Measurements from ENCODE around the gene FAM227A. TPM values are rescaled to one million over a fixed set of nuclear protein-coding genes. Genes with fewer than 3 reads are reported as not detected.

Gene FAM227A
- polyA plus RNA-seq (2013, experiment 1 of 2; ENCODE audit: insufficient read length): 0.51 TPM
- 0.53 TPM for polyA plus RNA-seq (2013, experiment 2 of 2; ENCODE audit: insufficient read length)

- peak; percentile 84 for DNase-seq
These were observed at the start of gene FAM227A, which contains the start of gene CBY1 for GRCh38 chr22:38656256-38657044. Gene FAM227A, minus strand, starts transcription at chr22:38656392. Its CDS starts 6,224 bp downstream, at chr22:38650168. Gene CBY1, plus strand, starts transcription at chr22:38656638. Its CDS starts 11,417 bp downstream, at chr22:38668055.

DNA sequence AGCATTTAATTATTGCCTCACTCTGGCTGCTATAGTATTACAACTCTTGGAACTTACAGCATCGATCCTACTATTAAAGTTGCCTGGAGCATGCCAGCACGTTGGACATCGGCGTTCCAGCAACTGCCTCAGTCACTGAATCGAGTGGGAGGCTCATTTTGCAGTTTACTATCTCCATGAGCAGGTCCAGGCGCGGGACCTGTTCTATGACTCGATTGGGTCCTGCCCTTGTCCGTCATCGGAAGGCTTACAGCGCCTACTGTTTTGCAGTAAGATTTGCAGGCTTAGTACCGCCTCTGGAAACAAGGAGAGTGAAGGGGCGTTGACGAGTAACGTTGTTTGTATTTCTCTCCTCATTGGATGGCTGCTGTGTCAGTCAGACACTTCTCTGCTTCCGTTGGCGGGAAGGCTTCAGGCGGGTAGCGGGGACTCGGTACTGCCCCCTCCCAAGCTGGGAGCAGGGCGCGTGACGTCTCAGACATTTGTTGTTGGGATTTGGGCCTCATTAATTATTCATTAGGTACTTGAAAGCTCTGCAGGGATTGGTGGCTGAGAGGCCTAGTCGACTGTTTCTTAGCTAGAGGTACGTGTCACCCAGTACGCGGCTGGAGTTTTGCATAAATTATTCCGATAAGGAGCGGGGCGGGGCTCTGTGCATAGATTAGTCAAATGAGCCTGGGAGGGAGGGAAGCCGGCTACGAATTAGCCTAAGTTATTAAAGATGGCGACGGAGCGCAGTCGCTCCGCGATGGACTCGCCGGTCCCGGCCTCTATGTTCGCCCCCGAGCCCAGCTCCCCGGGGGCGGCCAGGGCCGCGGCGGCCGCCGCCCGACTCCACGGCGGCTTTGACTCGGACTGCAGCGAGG, 49.3 kb upstream of the FAM227A start, which contains the start of gene GTPBP1:
Gene GTPBP1, plus strand, starts transcription at position 710 of the 866 bp plus-strand sequence. Its CDS starts 12 bp downstream, at position 722.
- DNase-seq: peak; percentile 100

DNA sequence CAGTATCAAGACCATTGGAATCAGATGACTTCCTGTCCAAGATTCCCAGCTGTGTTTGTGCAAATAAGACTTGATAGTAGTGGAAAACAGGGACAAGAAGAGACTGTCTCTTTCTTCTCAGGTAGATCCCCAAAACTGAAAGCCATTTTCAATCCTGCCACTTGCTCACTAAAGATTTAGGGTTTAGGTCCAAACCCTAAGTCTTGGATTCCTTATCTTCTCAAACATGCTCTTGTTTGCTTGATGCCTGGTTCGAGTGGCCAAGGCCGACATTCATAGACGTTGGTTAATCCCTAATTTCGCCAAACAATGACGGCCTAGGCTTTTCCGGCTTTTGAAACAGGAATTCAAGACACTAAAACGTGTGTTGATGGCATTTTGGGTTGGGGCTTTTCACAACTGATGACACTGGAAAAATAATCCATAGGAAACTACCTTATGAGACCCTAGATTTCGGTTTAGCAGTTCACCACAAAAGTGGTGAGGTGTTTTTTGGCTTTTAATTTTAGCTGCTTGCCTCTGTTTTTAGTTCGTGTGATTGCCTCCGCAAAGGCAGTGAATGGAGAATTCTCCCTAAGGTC, 48.6 kb upstream of the FAM227A start:
- no peak for DNase-seq

DNA sequence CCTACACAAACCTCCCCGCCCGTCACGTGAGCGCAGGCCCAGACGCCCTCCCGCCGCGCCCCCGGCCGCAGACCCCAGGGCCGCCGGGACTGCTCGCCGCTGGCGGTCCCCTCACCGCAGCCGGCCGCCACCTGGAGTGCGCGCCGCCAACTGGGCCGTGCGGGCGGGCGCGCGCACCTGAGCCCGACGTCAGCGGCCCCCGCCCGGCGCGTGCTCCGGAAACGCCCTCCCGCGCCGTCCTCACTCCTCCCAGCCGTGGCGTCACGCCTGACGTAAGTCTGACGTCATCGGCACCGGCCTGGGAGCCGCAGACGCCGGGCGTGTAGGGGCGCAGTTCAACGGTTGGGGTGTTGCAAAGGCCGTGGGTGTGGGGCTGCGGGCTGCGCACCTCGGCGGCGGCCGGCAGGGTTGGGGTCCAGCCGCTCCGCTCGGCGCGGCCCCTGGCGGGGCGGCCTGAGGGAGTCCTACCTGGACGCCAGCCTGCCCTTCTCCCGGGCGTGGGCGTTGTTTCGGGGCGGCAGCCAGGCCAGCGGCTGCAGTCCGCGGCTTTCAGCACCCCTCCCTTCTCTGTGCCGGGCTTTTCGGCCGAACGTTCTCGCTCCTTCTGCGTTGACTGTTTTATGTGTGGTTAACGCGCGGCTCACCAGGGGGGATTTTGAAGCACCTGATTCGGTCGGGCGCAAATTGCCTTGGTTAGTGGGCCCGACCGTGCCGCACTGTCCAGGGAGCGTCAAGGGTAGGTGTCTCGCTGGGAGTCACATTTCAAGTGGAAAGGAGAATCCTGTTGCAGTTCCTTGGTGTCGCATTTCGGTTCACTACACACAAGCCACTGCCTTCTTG, 44.8 kb upstream of the FAM227A start, which contains the start of gene JOSD1:
Gene JOSD1, minus strand, starts transcription at position 155 of the 840 bp plus-strand sequence. CDS start 956 bp downstream, outside the sequence.
- peak; percentile 92 for DNase-seq

DNA sequence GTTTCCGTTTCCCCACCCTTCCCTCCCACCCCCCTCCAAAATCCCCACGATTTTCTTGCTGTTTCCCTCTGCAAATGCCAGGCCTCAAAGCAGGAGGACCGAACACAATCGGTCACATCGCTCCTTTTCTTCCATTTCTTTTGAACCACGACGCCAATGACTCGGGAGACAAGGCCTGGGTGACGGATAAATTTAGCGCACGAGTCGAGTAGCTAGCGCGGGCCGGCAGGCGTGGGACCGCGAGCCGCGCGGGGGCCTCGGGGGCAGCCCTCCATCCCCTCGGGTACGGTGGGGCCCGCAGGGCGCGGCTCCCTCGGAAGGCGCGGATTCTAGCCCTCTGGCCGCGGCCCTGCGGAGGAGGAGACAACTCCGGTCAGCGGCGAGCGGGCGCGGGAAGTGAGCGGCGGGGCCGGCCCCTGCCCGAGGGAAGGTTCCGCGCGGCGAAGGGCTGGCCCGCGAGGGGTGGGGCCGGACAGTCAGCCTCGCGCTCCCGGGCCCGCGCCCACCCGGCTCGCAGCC, 44.1 kb upstream of the FAM227A start:
- DNase-seq: no peak

GRCh38 chr22:38699784-38700183, 43.6 kb upstream of the FAM227A start:
- DNase-seq: peak; percentile 55

DNA sequence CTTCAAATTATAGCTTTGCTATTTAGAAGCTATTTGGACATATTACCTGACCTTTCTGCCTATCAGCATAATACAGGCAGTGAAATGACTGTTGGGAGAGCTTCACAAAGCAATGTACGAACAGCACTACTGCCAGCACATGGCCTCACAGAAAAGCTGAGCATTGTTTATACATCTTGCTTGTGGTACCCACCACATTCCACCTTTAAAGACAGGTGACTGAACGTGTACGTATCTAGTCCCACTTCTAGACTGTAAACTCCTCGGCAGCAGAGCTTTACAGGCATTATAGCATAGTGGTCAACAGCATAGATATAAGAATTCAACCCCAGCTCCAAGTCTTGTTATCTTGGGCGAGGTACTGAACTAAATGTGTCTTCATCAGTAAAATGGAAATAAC, 43.0 kb upstream of the FAM227A start:
- no peak for DNase-seq

GRCh38 chr22:38698407-38699094, 42.4 kb upstream of the FAM227A start:
- DNase-seq: no peak

DNA sequence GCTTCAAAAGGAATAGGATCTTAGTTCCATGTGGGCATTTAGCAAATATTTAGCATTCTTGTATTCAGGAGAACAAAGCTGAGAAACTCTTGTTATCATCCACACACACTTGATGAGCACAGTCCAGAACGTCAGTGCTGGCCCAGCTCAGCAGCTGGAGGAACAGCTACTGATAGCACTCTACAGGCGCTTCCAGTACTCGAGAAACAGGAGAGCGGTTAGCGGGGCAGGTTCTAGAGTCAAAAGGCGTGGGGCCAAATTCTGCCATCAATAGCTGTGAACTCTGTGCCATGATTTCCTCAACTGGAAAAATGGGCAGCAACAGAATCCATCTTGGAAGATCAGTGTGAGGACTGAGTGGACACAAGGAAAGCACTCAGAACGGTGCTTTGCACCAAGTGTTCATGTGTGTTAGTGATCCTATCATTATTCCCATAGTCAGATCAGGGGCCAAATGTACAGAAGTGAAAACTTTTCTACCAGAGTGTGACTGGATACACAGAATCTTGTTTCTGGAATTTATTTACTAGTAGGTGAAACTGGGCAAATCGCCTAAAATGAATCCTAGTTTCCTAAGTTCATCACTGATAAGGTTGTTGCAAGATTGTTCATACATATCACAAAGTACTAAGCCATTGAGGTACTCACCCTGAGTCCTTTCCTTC, 41.4 kb upstream of the FAM227A start:
- peak; percentile 9 for DNase-seq

- peak; percentile 85 for DNase-seq
These were observed 40.6 kb upstream of the FAM227A start for GRCh38 chr22:38696606-38697424.

DNA sequence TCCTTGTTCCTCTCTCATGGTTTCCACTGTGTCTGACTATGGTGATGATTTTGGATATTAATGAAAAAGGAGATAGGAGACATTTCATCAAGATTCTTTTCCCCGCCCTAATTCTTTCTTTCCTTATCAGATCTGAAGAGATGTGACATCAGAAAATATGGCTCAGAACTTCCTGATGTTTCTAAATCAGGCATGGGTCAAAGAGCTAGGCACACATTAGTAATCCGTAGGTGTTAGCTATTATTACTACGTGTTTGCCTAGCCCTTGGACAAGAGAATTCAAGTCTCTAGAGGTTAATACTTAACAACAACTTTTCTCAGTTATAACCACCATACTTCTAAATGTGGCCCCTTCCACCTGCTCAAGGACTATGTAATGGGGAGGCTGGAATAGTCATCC, 38.7 kb upstream of the FAM227A start:
- DNase-seq: no peak

DNA sequence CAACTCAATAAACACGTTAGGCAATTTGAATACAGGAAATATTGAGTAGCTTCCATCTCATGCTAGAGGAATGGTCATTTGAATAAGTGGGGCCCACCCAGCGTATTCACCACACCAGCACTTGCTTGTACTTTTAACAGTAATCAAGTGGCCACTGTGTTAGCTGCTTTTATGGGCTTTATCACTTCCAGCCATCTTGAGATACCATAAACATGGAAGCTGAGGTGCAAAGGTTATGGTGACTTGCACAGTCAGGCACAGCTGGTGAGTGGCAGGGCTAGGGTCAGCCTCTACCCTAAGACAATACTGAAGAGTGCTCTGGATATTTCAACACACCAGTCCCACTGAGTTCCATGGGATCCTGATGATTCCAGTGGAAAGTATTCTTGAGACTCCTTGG, 37.9 kb upstream of the FAM227A start:
- DNase-seq: no peak

DNA sequence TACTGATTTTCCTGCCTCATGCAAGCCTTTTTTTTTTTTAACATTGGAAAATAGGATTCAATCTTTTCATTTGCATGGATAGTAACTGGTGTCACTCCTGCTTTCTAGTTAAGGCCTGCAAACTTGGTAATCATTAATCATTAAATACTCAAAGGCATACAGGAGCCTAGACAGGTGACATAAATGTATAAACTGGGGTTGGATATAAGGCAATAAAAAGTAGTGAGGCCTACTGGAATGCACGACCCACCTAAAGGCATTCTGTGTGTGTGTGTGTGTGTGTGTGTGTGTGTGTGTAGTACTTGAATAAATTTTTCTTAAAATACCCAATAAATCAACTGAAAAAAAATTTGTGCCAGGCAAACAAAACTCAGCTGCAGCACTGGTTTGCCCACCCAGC, 33.5 kb upstream of the FAM227A start:
- DNase-seq: no peak

DNA sequence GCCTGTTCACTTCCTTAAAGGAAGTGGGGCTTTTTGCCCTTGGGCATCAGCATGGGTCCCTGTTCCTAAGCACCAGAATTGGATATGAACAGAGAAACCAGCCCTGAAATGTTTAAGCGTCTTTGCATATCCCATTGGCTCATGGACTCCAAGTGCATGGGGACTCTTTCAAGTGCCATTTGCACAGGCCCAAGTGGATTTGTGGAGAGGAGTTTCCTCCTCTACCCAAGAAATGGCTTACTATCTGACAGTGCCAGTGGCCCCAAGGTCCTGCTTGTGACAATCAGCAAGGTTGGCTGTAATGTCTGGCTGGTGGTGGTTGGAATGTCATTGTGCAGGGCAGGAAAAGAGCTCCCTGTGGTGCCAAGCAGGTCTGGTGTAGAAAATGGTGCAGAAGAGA, 29.6 kb upstream of the FAM227A start:
- no peak for DNase-seq

- DNase-seq: no peak
These were observed 28.7 kb upstream of the FAM227A start for GRCh38 chr22:38684895-38685294.

DNA sequence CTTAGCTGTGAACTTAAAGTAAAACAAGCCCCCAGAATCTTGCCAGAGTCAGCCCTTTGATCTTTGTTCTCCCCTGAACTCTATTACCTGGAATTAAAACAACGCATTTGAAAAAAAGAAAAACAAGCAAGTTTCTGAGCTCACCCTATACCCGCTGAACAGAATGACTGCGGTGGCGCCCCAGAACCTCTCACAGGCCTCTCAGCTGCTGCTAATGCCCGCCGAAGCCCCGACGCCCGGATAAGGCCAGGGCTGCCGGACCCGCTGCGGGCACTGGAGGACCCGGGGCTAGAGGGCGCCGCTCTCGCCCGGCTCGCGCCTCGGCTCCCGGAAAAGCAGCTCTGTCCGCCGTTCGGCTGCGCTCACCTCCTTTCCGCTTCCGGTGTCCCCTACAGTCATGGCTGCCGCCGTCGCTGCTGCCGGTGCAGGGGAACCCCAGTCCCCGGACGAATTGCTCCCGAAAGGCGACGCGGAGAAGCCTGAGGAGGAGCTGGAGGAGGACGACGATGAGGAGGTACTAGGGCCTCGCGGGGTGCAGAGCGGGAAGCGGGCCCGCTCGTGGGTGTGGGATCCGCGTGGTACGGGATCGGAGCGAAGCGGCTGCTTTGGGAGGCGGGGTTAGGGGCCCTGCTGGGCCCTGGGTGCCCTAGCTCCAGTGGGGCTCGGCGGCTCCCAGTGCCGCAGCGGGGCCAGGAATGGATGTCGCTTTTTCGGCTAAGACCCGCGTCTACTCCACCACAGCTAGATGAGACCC, 25.6 kb upstream of the FAM227A start, which contains the start of gene TOMM22:
Gene TOMM22, plus strand, starts transcription at position 376 of the 754 bp plus-strand sequence. Its CDS starts 22 bp downstream, at position 398.
- peak; percentile 89 for DNase-seq

- DNase-seq: no peak
These were observed 19.6 kb upstream of the FAM227A start for GRCh38 chr22:38675833-38676232.

DNA sequence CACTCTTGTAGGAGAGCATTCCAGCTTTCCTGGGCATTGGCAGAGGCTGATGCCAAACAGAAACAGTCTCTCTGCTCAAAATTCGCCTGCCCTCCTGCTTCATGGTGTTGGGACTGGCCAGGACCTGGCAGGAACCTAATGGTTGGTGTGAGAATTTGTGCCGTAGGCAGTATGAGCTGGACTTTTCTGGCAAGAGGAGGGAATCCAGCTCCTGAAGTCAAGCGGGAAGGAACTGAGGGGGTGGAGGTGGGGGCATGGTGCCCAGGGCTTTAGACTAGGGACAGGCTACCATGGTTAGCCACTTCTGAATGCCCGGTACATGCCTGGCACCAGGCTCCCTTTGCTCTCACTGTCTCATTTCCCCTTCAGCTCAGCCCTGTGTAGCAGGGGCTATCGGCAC, 18.7 kb upstream of the FAM227A start:
- DNase-seq: no peak

All from fibroblast of skin of back (primary cell).